B cell (primary cell): Measurements from ENCODE around the gene LRP1.

Experiments
- CTCF ChIP-seq: fragments of 200-600 bp; IDR thresholded peaks from one replicate; pipeline ENCODE4 v1.8.0; 2022; ENCODE audit warnings: antibody characterized with exemption, mild to moderate bottlenecking
- EZH2 ChIP-seq: IDR thresholded peaks from 2 replicates; pipeline ENCODE4 v1.6.1; 2012; ENCODE audit warnings: borderline replicate concordance, low read depth, mild to moderate bottlenecking, moderate library complexity, low read length; ENCODE audit not compliant: insufficient read depth, poor library complexity, severe bottlenecking

GRCh38 chr12:57153415-57153997, 25.2 kb downstream of the LRP1 start:
- TF ChIP-seq CTCF = no peak
- no peak for TF ChIP-seq EZH2
